GM20000 (cell line): ENCODE results near the gene SH3RF3.

Experiments used
- DNase-seq: peaks from one replicate; pipeline ENCODE4 v3.0.0; 2012; ENCODE audit warnings: low spot score
- CTCF ChIP-seq: IDR thresholded peaks from 2 replicates; pipeline ENCODE4 v1.5.1; 2012; ENCODE audit warnings: mild to moderate bottlenecking, control low read depth; ENCODE audit errors: extremely low read depth, missing control alignments

Gene SH3RF3

DNA sequence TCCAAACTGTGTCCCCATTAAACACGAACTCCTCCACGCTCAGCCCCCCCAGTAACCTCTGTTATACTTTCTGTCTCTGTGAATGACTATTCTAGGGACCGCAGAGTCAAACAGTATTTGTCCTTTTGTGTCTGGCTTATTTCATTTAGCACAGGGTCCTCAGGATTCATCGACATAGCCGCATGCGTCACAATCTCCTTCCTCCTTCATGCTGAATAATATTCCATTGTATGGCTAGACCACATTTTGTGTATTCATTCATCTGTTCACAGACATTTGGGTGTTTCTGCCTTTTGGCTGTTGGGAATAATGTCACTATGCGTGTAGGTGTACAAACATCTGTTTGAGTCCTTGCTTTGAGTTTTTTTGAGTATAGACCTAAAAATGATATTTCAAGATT is 80.9 kb downstream of the SH3RF3 start:
- no peak for TF ChIP-seq CTCF
- no peak for DNase-seq

- no peak for DNase-seq
- TF ChIP-seq CTCF, result no peak
These were observed 81.6 kb downstream of the SH3RF3 start for GRCh38 chr2:109210431-109211200.

DNA sequence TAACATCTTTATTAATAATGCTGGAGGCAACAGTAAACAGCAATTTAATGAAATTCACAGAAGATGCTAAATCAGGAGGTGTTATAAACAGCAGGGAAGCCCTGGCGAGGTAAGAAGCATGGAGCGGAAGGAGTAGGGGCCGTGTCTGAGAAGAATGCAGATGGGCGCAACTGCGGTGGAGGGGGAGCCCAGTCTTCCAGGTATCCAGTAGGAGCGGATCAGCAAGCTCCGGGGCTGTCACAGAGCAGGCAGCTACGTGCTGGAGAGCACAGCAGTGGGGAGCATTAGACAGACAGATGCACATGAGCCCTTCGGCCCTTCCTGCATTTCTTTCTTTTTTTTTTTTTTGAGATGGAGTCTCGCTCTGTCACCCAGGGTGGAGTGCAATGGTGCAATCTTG is 82.3 kb downstream of the SH3RF3 start:
- DNase-seq, result no peak
- no peak for TF ChIP-seq CTCF

DNA sequence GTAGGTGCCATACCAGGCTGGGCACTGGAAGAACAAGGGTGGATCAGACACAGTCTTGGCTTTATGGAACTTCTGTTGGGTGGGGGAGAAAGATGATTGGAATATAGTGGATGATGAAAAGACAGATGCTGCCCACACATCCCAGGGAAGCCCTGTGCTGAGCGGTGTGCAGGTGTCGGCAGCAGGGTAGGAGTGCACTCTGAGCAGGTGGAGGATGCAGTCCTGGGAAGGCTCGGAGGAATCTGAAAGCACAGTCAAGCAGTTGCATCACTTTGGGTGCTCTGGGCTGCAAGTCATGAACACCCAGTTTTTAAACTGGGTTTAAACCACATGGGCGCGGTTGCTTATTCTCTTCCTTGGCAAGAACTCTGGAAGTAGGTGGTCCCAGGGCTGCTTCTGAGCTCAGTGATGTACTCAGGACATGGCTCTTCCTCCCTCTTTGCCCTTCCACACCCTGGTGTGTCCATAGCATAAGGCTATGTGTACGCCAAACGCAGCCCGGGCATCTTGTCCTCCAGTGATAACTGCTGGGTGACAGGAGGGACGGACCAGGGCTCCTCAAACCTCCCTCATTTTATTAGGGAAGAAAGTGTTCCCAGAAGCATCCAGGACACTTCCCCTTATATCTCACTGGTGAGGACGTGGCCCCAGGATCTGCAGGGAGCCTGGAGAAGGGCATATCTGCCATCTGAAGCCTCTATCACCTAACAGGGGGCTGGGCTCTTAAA is 84.0 kb downstream of the SH3RF3 start:
- no peak for DNase-seq
- no peak for TF ChIP-seq CTCF

GRCh38 chr2:109213646-109214433 is 84.8 kb downstream of the SH3RF3 start:
- TF ChIP-seq CTCF, result no peak
- DNase-seq, result peak; percentile 25

GRCh38 chr2:109214651-109215371 is 85.8 kb downstream of the SH3RF3 start:
- no peak for TF ChIP-seq CTCF
- no peak for DNase-seq
